GM10248 (cell line): ENCODE results near the gene CCT8L2.
"Not testable (repeated sequence)": the region's sequence is repeated elsewhere in the genome, so short reads cannot be mapped to it uniquely, and the experiment has no call there.

Experiments used
- CTCF ChIA-PET: fragments of 300-600 bp; sonication (Branson Sonifier 250); formaldehyde crosslinking; extraction: SDS; loops from one replicate; lab custom pipeline; 2021; ENCODE audit warnings: antibody characterized with exemption; lab: Yijun Ruan, JAX
- POLR2A ChIA-PET: fragments of 350-650 bp; sonication (Branson Sonifier 250); formaldehyde crosslinking; extraction: SDS; loops from one replicate; lab custom pipeline; 2020; ENCODE audit warnings: antibody characterized with exemption; lab: Yijun Ruan, JAX
- DNase-seq: peaks from one replicate; pipeline ENCODE4 v3.0.0; 2012; ENCODE audit errors: extremely low spot score
- CTCF ChIP-seq: IDR thresholded peaks from 2 replicates; pipeline ENCODE4 v1.5.1; 2012; ENCODE audit warnings: mild to moderate bottlenecking, low read depth; ENCODE audit errors: extremely low read depth, missing control alignments, control extremely low read depth

Gene CCT8L2

DNA sequence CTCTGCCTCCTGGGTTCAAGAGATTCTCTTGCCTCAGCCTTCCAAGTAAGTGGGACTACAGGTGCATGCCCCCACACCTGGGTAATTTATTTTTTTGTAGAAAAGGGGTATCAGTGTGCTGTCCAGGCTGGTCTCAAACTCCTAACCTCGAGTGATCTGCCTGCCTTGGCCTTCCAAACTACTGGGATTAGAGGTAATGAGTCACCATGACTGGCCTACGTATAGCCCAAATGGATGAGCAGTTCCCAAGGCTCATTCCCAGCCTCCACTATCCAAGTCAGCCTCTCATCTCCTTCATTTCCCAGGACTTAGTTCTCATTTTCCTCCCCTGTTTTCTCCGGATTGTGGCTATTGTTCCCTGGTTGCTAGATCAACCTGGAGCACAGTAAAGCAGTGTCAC lies 5.6 kb downstream of the CCT8L2 start:
- ChIA-PET POLR2A (no interaction called here), CTCF (no interaction called here)
- no peak for DNase-seq
- TF ChIP-seq CTCF, result no peak

GRCh38 chr22:16586170-16586569 lies 6.4 kb downstream of the CCT8L2 start:
- CTCF ChIA-PET, result no interaction called here
- no peak for DNase-seq
- no peak for TF ChIP-seq CTCF
- POLR2A ChIA-PET, result no interaction called here

- CTCF ChIA-PET, DNase-seq, POLR2A ChIA-PET: not testable (repeated sequence)
Measured at GRCh38 chr22:16580872-16581271, 11.7 kb downstream of the CCT8L2 start.

DNA sequence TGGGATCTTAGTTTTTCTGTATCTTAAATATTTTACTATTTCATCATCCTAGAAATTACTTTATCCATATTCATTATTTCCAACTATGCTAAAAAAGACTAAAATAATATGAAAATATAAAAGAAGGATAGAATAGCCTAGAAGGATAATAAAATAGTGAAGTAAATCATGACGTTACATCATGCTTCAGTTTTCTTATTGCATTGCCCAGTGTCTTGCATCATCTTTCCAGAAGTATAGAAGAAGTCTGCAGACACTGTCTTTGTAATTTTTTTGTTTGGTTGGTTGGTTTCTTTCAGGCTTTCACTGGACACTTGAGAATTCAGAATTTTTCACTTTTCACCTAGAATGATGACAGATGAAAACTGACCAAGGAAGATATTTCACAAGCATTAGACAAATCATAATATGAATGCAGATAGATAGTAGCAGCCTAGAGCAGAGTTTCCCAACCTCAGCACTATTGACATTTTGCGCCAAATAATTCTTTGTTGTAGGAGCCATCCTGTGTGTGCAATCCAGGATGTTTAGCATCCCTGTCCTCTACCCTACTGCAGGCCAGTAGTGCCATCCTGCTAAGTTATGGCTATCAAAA lies 23.3 kb downstream of the CCT8L2 start:
- CTCF ChIA-PET, POLR2A ChIA-PET, DNase-seq: not testable (repeated sequence)

DNA sequence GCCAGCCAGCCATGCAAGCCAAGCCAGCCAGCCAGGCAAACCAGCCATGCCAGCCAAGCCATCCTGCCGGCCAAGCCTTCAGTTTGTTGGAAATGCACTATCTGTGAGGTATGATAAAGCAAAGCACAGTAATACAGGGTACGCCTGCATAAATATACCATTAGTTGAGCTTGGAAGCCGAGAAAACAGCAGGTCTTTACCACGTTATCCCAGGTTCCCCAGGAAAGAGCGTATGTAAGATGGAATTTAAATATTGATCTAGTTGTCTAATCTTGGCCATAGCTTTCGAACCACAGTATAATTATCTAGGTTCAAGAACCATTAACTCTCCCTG lies 24.2 kb downstream of the CCT8L2 start:
- no peak for DNase-seq
- no peak for TF ChIP-seq CTCF
- POLR2A ChIA-PET, result no interaction called here
- CTCF ChIA-PET, result no interaction called here

DNA sequence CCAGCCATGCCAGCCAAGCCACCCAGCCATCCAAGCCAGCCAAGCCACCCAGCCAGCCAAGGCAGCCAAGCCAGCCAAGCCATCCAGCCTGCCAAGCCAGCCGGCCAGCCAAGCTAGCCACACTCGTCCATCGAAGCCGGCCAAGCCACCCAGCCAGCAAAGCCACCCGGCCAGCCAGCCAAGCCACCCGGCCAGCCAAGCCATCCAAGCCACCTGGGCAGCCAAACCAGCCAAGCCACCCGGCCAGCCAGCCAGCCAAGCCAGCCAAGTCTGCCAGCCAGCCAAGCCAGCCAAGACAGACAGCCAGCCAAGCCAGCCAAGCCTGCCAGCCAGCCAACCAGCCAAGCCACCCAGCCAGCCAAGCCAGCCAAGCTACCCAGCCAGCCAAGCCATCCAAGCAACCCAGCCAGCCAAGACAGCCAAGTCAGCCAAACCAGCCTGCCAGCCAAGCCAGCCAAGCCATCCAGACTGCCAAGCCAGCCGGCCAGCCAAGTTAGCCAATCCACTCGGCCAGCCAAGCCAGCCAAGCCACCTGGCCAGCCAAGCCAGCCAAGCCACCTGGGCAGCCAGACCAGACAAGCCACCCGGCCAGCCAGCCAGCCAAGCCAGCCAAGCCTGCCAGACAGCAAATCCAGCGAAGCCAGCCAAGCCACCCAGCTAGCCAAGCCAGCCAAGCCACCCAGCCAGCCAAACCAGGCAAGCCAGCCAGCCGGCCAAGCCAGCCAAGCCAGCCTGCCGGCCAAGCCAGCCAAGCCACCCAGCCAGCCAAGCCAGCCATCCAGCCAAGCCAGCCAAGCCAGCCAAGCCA lies 24.8 kb downstream of the CCT8L2 start:
- CTCF ChIA-PET, DNase-seq, POLR2A ChIA-PET: not testable (repeated sequence)

DNA sequence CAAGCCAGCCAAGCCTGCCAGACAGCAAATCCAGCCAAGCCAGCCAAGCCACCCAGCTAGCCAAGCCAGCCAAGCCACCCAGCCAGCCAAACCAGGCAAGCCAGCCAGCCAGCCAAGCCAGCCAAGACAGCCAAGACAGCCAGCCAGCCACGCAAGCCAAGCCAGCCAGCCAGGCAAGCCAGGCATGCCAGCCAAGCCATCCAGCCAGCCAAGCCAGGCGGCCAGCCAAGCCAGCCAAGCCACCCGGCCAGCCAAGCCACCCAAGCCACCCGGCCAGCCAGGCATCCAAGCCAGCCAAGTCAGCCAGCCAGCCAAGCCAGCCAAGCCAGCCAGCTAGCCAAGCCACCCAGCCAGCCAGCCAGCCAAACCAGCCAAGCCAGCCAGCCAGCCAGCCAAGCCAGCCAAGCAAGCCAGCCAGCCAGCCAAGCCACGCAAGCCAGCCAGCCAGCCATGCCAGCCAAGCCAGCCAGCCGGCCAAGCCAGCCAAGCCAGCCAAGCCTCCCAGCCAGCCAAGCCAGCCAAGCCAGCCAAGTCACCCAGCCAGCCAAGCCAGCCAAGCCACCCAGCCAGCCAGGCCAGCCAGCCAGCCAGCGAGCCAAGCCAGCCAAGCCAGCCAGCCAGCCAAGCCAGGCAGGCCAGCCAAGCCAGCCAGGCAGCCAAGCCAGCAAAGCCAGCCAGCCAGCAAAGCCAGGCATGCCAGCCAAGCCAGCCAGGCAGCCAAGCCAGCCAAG lies 26.0 kb downstream of the CCT8L2 start:
- CTCF ChIA-PET, POLR2A ChIA-PET, DNase-seq: not testable (repeated sequence)

GRCh38 chr22:16565585-16566420 lies 26.8 kb downstream of the CCT8L2 start:
- DNase-seq, CTCF ChIA-PET, POLR2A ChIA-PET: not testable (repeated sequence)

GRCh38 chr22:16564837-16565584 lies 27.6 kb downstream of the CCT8L2 start:
- POLR2A ChIA-PET, DNase-seq, CTCF ChIA-PET: not testable (repeated sequence)
